Testis (tissue), 3 donors: ENCODE measurements around the gene TFAP2A. TPM values are rescaled to one million over a fixed set of nuclear protein-coding genes. Genes with fewer than 3 reads are reported as not detected.

ENCODE experiments used
- DNase-seq: peaks from one replicate; pipeline ENCODE4 v3.0.0-alpha.2; 2019
- H3K27ac ChIP-seq, 2 donors: fragments of 200-600 bp; sonication (generic); one replicate each; pipeline ENCODE4 v1.5.1; 2019
- H3K27me3 ChIP-seq: fragments of 200-600 bp; sonication (generic); one replicate; pipeline ENCODE4 v1.5.1; 2019
- H3K36me3 ChIP-seq: fragments of 200-600 bp; sonication (generic); one replicate; pipeline ENCODE4 v1.5.1; 2017; ENCODE audit warnings: low read depth; ENCODE audit errors: missing control alignments
- H3K4me1 ChIP-seq: fragments of 200-600 bp; sonication (generic); one replicate; pipeline ENCODE4 v1.5.1; 2019
- H3K4me3 ChIP-seq, 2 donors: fragments of 200-600 bp; sonication (generic); one replicate each; pipeline ENCODE4 v1.5.1; 2017 to 2019
- H3K9me3 ChIP-seq: fragments of 200-600 bp; sonication (generic); one replicate; pipeline ENCODE4 v1.5.1; 2017
- POLR2A ChIP-seq: fragments of 450-650 bp; IDR thresholded peaks from one replicate; pipeline ENCODE4 v1.6.1; 2017; ENCODE audit warnings: antibody characterized with exemption, mild to moderate bottlenecking, moderate library complexity
- WGBS, 2 donors: methylation state at CpG; one replicate each; pipeline ENCODE4 v1.1.5; 2018; 5-methylcytosine and 5-hydroxymethylcytosine counted together
- intact Hi-C: fragments of 100-400 bp; cut with DNase I; formaldehyde crosslinking; loops from one replicate; pipeline ENCODE4 v1.15.1; 2023; ENCODE audit warnings: low total_unique reads
- polyA plus RNA-seq: library from polyadenylated mRNA; stranded (reverse); fragments of 350-450 nt; fragmentation: Illumina TruSeq; extraction: RNeasy Lipid Tissue Mini Kit (QIAGEN cat#74804); gene quantifications from one replicate; pipeline ENCODE4 v1.2.3, GENCODE V29; 2014; ENCODE audit warnings: low read depth, low replicate concordance; ENCODE audit not compliant: insufficient read depth
- total RNA-seq, 2 donors: library from RNA; depleted of rRNA; stranded (reverse); fragments of >200 nt; gene quantifications; one replicate each; pipeline ENCODE4 v1.2.3, GENCODE V29; 2016
- TF ChIP-seq, protein P1 (sequence below), 3 experiments: fragments of 450-650 bp in 2 of 3; fragments of 200-600 bp in 1 of 3; sonication (generic) in 1 of 3; IDR thresholded peaks; one replicate each; pipeline ENCODE4 v1.5.1; 2016 to 2019; ENCODE audit warnings: antibody characterized with exemption in 3 of 3, mild to moderate bottlenecking in 2 of 3, moderate library complexity in 1 of 3

Gene TFAP2A
- total and polyA plus RNA-seq, 3 donors from 2014 or later = 2.7 to 4.8 (median 3.3) TPM

DNA sequence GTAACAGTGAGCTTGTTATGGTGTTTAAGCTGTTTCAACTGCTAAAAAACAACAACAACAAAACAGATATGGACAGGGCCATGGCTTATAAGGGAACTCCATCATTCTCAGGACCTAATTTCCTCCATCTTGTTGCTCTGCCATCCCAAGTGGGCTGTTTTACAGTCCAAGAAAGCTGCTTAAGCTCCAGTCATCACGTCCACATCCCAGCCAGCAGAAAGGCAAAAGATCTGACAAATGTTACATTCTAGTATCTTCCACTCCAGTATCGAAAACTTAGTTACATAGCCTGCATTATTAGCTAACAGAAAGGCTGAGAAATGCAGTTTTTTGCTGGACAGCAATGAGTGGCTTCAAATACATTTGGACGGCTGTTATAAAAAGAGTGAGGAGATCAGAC is 23.0 kb upstream of the TFAP2A start:
- TF ChIP-seq, protein P1, sequence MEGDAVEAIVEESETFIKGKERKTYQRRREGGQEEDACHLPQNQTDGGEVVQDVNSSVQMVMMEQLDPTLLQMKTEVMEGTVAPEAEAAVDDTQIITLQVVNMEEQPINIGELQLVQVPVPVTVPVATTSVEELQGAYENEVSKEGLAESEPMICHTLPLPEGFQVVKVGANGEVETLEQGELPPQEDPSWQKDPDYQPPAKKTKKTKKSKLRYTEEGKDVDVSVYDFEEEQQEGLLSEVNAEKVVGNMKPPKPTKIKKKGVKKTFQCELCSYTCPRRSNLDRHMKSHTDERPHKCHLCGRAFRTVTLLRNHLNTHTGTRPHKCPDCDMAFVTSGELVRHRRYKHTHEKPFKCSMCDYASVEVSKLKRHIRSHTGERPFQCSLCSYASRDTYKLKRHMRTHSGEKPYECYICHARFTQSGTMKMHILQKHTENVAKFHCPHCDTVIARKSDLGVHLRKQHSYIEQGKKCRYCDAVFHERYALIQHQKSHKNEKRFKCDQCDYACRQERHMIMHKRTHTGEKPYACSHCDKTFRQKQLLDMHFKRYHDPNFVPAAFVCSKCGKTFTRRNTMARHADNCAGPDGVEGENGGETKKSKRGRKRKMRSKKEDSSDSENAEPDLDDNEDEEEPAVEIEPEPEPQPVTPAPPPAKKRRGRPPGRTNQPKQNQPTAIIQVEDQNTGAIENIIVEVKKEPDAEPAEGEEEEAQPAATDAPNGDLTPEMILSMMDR (IDR thresholded peaks at IDR 0.05) = no peak
- TF ChIP-seq POLR2A = no peak
- intact Hi-C loops = no loop called here

DNA sequence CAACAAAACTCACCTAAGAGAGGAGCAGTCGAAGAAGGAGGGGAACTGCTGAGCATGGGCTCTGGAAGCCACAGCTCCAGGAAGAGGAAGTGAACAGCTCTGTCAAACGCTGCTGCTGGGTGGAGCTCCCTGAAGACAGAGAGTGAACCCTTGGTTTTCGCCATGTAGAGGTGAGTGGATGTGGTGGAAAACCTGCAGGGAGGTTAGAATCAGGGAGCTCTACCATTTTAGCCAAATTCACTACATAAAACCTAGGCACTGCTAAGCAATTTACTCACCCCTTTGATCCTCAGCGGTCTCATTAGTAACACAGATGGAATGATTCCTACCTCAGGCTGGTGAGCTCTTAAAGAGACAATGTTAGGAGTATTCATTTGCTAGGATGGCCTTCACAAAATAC is 19.4 kb upstream of the TFAP2A start:
- no peaks in the 10 kb centered on the region for H3K27me3 ChIP-seq
- no peak overlapping the region for H3K27ac ChIP-seq
- WGBS, 2 donors = 63 to 66% methylated on average over 4 of the region's 4 CpGs
- intact Hi-C loops = no loop called here
- no peaks in the 10 kb centered on the region for H3K36me3 ChIP-seq
- H3K4me3 ChIP-seq = no peak overlapping the region
- no peak for DNase-seq
- H3K9me3 ChIP-seq = no peaks in the 10 kb centered on the region
- no peak for TF ChIP-seq POLR2A
- TF ChIP-seq, protein P1 (IDR thresholded peaks at IDR 0.05) = no peak
- H3K4me1 ChIP-seq = no peaks in the 10 kb centered on the region

More for the DNA sequence above, 23.0 kb upstream of the TFAP2A start:
- H3K36me3 ChIP-seq = no peaks in the 10 kb centered on the region
- H3K27me3 ChIP-seq = no peaks in the 10 kb centered on the region
- no peak overlapping the region for H3K4me3 ChIP-seq
- 85 to 89% methylated on average over 3 of the region's 3 CpGs for WGBS, 2 donors
- no peak overlapping the region for H3K27ac ChIP-seq
- no peaks in the 10 kb centered on the region for H3K9me3 ChIP-seq
- DNase-seq = no peak
- H3K4me1 ChIP-seq = no peaks in the 10 kb centered on the region

DNA sequence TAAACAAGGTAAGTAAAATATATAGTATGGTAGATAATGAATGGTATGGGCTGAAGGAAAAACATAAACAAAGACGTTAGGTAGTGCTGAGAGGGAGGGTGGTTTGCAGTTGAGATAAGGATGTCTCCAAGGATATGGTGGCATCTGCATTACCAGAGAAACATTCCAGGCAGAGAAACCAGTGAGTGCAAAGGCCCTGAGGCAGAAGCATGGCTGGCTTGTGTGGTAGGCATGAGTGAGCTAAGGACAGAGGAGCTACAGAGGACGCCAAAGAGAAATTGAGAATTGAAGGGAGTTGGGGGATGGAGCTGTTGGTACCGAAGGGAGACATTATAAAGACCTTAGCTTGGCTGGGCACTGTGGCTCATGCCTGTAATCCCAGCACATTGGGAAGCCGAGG is 18.4 kb upstream of the TFAP2A start:
- intact Hi-C loops = no loop called here

DNA sequence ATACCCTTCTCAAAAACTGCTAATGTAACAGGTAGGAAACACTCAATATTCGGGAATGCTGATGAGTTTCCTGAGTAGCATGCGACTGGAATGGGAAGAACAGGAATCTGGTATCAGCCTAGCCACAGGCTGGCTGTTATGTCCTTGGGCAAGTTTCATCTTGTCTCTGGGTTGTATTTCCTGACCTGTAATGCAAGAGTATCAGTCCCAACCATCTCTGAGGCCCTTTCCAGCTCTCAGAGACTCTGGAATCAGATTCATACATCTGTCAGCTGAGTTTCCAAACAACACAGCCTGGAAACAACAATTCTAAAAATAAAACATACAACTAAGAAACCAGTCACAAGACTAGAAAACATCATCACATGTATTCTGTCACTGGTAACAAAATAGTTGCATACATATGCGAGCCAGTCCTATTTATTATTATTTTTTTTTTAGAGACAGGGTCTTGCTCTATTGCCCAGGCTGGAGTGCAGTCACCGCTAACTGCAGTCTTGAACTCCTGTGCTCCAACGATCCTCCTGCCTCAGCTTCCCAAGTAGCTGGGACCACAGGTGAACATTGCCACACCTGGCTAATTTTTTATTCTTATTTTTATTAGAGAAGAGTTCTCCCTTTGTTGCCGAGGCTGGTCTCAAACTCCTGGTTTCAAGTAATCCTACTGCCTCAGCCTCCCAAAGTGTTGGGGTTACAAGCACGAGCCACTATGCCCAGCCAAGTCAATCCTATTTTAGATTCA is 16.7 kb upstream of the TFAP2A start:
- WGBS, 2 donors = 82 to 87% methylated on average over 7 of the region's 7 CpGs
- DNase-seq = no peak
- intact Hi-C loops = no loop called here
- Histone ChIP-seq H3K36me3 (no peaks in the 10 kb centered on the region), H3K9me3 (no peaks in the 10 kb centered on the region), H3K4me1 (no peaks in the 10 kb centered on the region), H3K27me3 (no peaks in the 10 kb centered on the region), H3K27ac (no peak overlapping the region), H3K4me3 (no peak overlapping the region)
- TF ChIP-seq, protein P1 (IDR thresholded peaks at IDR 0.05) = no peak
- TF ChIP-seq POLR2A = no peak

More for the DNA sequence above, 18.4 kb upstream of the TFAP2A start:
- Histone ChIP-seq H3K27me3 (no peaks in the 10 kb centered on the region), H3K4me3 (no peak overlapping the region), H3K9me3 (no peaks in the 10 kb centered on the region), H3K4me1 (no peaks in the 10 kb centered on the region), H3K36me3 (no peaks in the 10 kb centered on the region), H3K27ac (no peak overlapping the region)
- 80% methylated on average over 4 of the region's 4 CpGs for WGBS, 2 donors
- TF ChIP-seq, protein P1 (IDR thresholded peaks at IDR 0.05) = no peak
- no peak for TF ChIP-seq POLR2A
- DNase-seq = no peak
